Naive thymus-derived CD8-positive, alpha-beta T cell (primary cell): ENCODE results near the gene TUT1. TPM values are rescaled to one million over a fixed set of nuclear protein-coding genes. Genes with fewer than 3 reads are reported as not detected.
"Not testable (repeated sequence)": the region's sequence is repeated elsewhere in the genome, so short reads cannot be mapped to it uniquely, and the experiment has no call there.

Source experiments
- ATAC-seq, 2 donors: fragments of 150-1000 bp; cut with Tn5 transposase in 1 of 2; sonication (Bioruptor Pico), chemical (Tn5 transposase) in 1 of 2; 1 replicate in 1 of 2; 2 replicates in 1 of 2; pipeline ENCODE4 v1.10.0; 2021; ENCODE audit warnings: mild to moderate bottlenecking in 2 of 2, moderate library complexity in 2 of 2
- POLR2A ChIA-PET: fragments of 350-600 bp; sonication (Branson Sonifier 250); formaldehyde crosslinking; loops from one replicate; lab custom pipeline; 2021; ENCODE audit warnings: antibody characterized with exemption; lab: Charles Lee
- DNase-seq, 10 donors: peaks; one replicate each; pipeline versions ENCODE4 v3.0.0 to v3.0.0-alpha.2; 2020 to 2022
- H3K27ac Mint-ChIP-seq, 10 donors: one replicate each; pipeline ENCODE4 v1.8.0; 2020 to 2022; ENCODE audit warnings: mild to moderate bottlenecking in 10 of 10, mixed read lengths in 10 of 10, moderate library complexity in 4 of 10, inconsistent platforms in 1 of 10
- H3K27me3 Mint-ChIP-seq, 5 donors: one replicate each; pipeline ENCODE4 v1.8.0; 2021 to 2022; ENCODE audit warnings: mixed read lengths in 5 of 5
- H3K36me3 Mint-ChIP-seq, 3 donors: one replicate each; pipeline ENCODE4 v1.8.0; 2020 to 2022; ENCODE audit warnings: mixed read lengths in 3 of 3, mild to moderate bottlenecking in 2 of 3, inconsistent platforms in 1 of 3
- H3K4me1 Mint-ChIP-seq, 4 donors: one replicate each; pipeline ENCODE4 v1.8.0; 2021 to 2022; ENCODE audit warnings: mixed read lengths in 4 of 4
- H3K4me3 Mint-ChIP-seq, 10 donors: one replicate each; pipeline ENCODE4 v1.8.0; 2020 to 2022; ENCODE audit warnings: mild to moderate bottlenecking in 10 of 10, mixed read lengths in 10 of 10, moderate library complexity in 6 of 10, inconsistent platforms in 1 of 10
- H3K9me3 Mint-ChIP-seq, 9 donors: one replicate each; pipeline ENCODE4 v1.8.0; 2020 to 2022; ENCODE audit warnings: mixed read lengths in 9 of 9, mild to moderate bottlenecking in 3 of 9, inconsistent platforms in 1 of 9, moderate library complexity in 1 of 9
- polyA plus RNA-seq, 3 donors: library from polyadenylated mRNA; unstranded; fragments of 300-500 nt; fragmentation: Illumina TruSeq; gene quantifications; one replicate each; pipeline ENCODE4 v1.2.3, GENCODE V29; 2021
- total RNA-seq, 8 experiments: library from RNA in 2 of 8; stranded (reverse) in 2 of 8; gene quantifications; one replicate each; pipeline ENCODE4 v1.2.3 and lab custom pipeline; 2021 to 2026

The TUT1 gene
- total and polyA plus RNA-seq, 5 experiments from 2014 or later, result 12.8 to 50.9 (median 24.4) TPM

GRCh38 chr11:62592146-62592815 lies 958 bp upstream of the TUT1 start:
- DNase-seq, result no peak
- Mint-ChIP-seq H3K27ac (peak overlapping the region; percentile 95 to 99 (median 98)), H3K36me3 (peaks cover 4 to 58% (median 19%) of the 10 kb centered on the region in 3 donors), H3K4me1 (peaks cover 15 to 62% (median 54%) of the 10 kb centered on the region in 4 donors), H3K9me3 (no peaks in the 10 kb centered on the region), H3K27me3 (peaks cover 0 to 3% (median 0%) of the 10 kb centered on the region in 5 donors), H3K4me3 (peak overlapping the region; percentile 85 to 97 (median 94))
- no peak for ATAC-seq
- POLR2A ChIA-PET, result interaction anchor here (0.5 to 8.1 kb wide), 50 partner anchors 11 to 1748 kb away, joined by 3 to 251 read pairs (median 10); partner anchors contain the start of genes AHNAK, B3GAT3, BSCL2 and C11orf98

DNA sequence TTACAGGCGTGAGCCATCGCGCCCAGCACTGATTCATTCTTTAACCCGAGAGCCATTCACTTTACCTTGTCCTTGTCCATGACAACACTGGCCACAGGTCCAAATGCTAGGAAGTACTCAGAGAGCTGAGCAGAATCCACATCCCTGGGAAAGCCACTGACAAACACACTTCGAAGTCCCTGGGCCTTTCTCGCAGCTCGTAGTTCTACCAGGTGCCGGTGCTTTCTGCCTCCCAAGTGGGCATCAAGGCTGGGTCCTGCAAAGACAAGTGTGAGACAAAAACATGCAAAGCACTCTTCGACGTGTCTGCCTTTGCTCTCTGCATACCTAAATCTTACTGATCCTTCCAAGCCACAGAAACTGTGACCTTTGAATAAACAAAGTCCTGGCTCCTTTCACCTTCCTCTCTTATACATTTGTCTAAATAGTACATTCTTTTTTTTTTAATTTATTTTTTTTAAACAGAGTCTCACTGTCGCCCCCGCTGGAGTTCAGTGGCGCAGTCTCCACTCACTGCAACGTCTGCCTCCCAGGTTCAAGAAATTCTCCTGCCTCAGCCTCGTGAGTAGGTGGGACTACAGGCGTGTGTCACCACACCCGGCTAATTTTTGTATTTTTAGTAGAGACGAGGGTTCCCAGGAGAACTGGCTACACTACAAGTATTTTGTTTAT lies 2.2 kb downstream of the TUT1 start:
- DNase-seq, result peak in 1 of 10 donors; percentile 13
- no peaks in the 10 kb centered on the region for H3K9me3 Mint-ChIP-seq
- H3K4me3 Mint-ChIP-seq, result peak overlapping the region in 4 of 10 donors; percentile 18 to 96 (median 63)
- POLR2A ChIA-PET, result interaction anchor here (1.1 to 8.1 kb wide), 5 partner anchors 10 to 79 kb away, joined by 3 to 251 read pairs (median 40); partner anchors contain the start of genes C11orf98, CSKMT, EEF1G and EML3
- H3K4me1 Mint-ChIP-seq, result peaks cover 16 to 56% (median 41%) of the 10 kb centered on the region in 4 donors
- H3K27me3 Mint-ChIP-seq, result peaks cover 0 to 3% (median 0%) of the 10 kb centered on the region in 5 donors
- peaks cover 0 to 52% (median 10%) of the 10 kb centered on the region in 3 donors for H3K36me3 Mint-ChIP-seq
- ATAC-seq, result no peak
- peak overlapping the region in 7 of 10 donors; percentile 8 to 99 (median 79) for H3K27ac Mint-ChIP-seq

DNA sequence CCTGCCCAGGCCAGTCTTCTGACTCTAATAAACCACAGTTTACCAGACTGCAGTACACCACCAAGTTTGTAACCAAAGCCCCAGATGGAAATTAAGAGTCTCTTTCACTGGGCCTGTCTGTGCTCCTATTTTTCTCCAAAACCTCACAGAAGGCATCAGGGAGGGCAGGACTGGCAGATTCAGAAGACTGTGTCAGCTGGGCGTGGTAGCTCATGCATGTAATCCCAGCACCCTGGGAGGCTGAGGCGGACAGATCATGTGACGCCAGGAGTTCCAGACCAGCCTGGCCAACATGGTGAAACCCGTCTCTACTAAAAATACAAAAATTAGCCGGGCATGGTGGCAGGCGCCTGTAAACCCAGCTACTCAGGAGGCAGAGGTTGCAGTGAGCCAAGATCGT lies 6.0 kb downstream of the TUT1 start:
- not testable (repeated sequence) for H3K9me3 Mint-ChIP-seq, H3K27me3 Mint-ChIP-seq, H3K4me3 Mint-ChIP-seq, DNase-seq, ATAC-seq
- POLR2A ChIA-PET, result interaction anchor here (0.6 to 8.1 kb wide), 5 partner anchors 11 to 269 kb away, joined by 3 to 40 read pairs (median 3); partner anchors contain the start of genes C11orf98, CSKMT and EEF1G
- Mint-ChIP-seq H3K27ac (peak overlapping the region in 1 of 10 donors; percentile 15), H3K4me1 (peaks cover 4 to 40% (median 10%) of the 10 kb centered on the region in 4 donors), H3K36me3 (peaks cover 0 to 73% (median 10%) of the 10 kb centered on the region in 3 donors)

DNA sequence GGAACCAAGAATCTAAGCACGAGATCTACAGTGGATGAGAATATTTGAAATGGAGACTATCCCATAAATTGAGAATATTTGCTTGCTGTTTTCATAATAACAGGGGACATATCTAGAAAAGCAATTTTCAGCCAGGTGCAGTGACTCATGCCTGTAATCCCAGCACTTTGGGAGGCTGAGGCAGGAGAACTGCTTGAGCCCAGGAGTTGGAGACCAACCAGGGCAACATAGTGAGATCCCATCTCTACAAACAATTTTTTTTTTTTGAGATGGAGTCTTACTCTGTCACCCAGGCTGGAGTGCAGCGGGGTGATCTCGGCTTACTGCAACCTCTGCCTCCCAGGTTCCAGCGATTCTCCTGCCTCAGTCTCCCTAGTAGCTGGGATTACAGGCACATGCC lies 9.6 kb downstream of the TUT1 start:
- not testable (repeated sequence) for ATAC-seq, H3K27ac Mint-ChIP-seq, DNase-seq, H3K27me3 Mint-ChIP-seq, H3K4me3 Mint-ChIP-seq, H3K9me3 Mint-ChIP-seq
- POLR2A ChIA-PET, result interaction anchor here (1.2 kb wide), 1 partner anchor 10 kb away, joined by 4 read pairs; the partner anchor contains the start of gene TUT1
- H3K36me3 Mint-ChIP-seq, result peaks cover 0 to 73% (median 10%) of the 10 kb centered on the region in 3 donors
- peaks cover 0 to 17% (median 5%) of the 10 kb centered on the region in 4 donors for H3K4me1 Mint-ChIP-seq

DNA sequence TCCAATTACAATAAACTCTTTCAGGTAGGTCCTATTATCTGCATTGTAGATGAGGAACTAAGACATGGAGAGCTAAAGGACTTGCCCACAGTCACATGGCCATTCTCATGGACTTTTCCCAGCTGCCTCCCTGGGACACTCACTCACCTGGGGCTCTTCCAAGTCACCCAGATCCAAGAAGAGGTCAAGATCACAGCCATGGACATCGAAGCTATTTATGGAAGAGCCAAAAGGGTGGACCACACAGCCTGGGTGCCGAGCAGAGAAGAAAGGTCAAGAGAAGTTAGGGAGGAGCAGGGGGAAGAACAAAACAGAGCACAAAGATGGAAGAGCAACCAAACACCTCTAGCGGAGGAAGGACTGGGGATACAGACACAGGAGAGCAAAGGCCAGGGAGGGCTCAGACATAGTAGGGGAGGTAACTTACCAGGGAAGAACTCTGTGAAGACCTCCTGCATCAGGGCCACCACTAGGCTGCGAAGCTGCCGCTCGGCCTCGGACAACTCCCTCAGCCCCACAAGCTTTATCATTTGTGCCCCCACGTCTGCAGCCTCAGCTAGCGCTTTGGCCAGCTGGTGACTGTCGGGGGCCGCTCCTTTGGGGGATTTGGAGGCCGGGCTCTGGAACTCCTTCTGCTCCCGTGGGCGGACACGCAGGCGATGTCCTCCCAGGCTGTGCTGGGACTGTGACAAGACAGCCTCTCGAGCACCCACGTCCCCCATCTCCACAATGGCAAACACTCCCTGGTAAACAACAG lies 10.2 kb downstream of the TUT1 start:
- POLR2A ChIA-PET, result interaction anchor here (0.9 to 1.3 kb wide), 3 partner anchors 10 to 84 kb away, joined by 3 to 4 read pairs (median 3); partner anchors contain the start of genes C11orf98, CSKMT and TUT1
- no peaks in the 10 kb centered on the region for H3K9me3 Mint-ChIP-seq

DNA sequence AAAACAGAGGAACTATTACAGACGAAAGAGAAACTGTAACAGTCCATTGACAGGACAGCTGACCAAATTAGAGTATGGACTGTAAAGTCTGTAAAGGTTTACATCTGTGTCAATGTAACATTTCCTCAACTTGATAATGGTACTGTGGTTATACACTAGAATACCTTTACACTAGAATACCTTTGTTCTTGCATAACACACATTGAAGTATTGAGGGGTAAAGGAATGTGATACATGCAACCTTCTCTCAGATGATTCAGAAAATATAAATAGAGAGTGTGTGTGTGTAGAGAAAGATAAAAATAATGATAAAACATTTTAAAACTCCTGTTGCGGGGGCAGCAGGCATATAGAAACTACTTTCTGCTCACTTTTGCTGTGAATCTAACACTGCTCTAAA lies 12.1 kb downstream of the TUT1 start:
- POLR2A ChIA-PET, result interaction anchor here (7.5 kb wide), 1 partner anchor 12 kb away, joined by 104 read pairs; the partner anchor contains the start of gene TUT1
- no peak overlapping the region for H3K4me3 Mint-ChIP-seq
- peaks cover 11 to 23% (median 18%) of the 10 kb centered on the region in 4 donors for H3K4me1 Mint-ChIP-seq

More for the DNA sequence above, 10.2 kb downstream of the TUT1 start:
- ATAC-seq (no peak), DNase-seq (no peak)
- Mint-ChIP-seq H3K27me3 (no peaks in the 10 kb centered on the region), H3K36me3 (peaks cover 0 to 75% (median 8%) of the 10 kb centered on the region in 3 donors), H3K27ac (peak overlapping the region in 5 of 10 donors; percentile 4 to 61 (median 51)), H3K4me1 (peaks cover 0 to 16% (median 5%) of the 10 kb centered on the region in 4 donors), H3K4me3 (no peak overlapping the region)

DNA sequence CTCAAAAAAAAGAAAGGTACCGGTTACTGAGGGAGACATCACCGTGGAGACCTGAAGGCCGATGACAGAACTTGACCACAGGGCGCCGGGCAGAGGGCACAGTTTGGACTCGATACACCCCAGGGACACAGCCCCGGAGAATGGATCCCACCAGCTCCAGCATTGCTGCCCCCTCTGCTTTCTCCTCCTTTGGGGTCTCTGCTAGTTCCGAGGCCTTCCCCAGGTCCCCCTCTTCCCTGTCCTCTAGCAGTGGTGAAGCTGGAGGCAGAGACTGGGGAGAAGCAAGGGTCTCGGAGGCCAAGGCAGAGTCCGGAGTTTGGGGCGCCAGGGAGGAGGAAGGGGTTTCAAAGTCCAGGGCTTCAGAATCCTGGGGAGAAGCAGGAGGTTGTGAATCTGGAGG lies 12.8 kb downstream of the TUT1 start:
- peaks cover 0 to 59% (median 5%) of the 10 kb centered on the region in 3 donors for H3K36me3 Mint-ChIP-seq
- H3K9me3 Mint-ChIP-seq, result no peaks in the 10 kb centered on the region
- no peaks in the 10 kb centered on the region for H3K27me3 Mint-ChIP-seq
- no peak overlapping the region for H3K4me3 Mint-ChIP-seq
- POLR2A ChIA-PET, result interaction anchor here (0.7 to 7.5 kb wide), 2 partner anchors 13 to 72 kb away, joined by 7 to 104 read pairs; partner anchors contain the start of gene TUT1
- peak overlapping the region in 2 of 10 donors; percentile 28 to 52 for H3K27ac Mint-ChIP-seq
- DNase-seq, result no peak
- H3K4me1 Mint-ChIP-seq, result peaks cover 16 to 25% (median 20%) of the 10 kb centered on the region in 4 donors
- ATAC-seq, result no peak

More for the DNA sequence above, 12.1 kb downstream of the TUT1 start:
- no peak overlapping the region for H3K27ac Mint-ChIP-seq
- ATAC-seq, result no peak
- no peaks in the 10 kb centered on the region for H3K27me3 Mint-ChIP-seq
- H3K36me3 Mint-ChIP-seq, result peaks cover 0 to 64% (median 5%) of the 10 kb centered on the region in 3 donors
- H3K9me3 Mint-ChIP-seq, result no peaks in the 10 kb centered on the region
- DNase-seq, result no peak

DNA sequence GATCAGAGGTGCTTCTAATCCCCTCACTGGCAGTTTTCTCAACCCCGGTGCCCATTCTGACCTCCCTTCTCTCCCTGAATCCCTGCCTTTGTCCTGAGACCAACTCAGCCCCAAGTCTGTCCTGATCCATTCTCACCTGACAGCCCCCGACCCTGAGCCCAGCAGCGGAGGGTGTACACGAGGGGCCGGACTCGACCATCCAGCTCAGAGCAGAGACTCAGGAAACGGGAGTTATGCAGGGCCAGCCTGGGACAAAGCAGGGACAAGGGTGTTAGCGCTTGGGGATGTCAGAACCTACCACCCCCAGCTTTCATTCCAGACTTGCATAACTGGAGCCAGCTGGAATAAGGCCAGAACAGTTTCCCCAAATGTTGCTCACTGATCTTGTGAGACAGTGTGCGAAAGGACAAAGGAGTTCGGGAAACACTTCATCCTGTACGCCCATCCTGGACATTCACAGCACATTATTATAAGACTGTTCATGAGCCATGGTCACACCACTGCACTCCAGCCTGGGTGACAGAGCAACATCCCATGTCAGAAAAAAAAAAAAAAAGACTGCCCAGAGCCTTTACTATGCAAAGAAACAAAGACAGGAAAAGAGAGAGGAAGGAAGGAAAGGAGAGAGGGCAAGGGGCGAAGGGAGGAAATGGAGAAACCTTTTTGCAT lies 14.1 kb downstream of the TUT1 start:
- Mint-ChIP-seq H3K9me3 (no peaks in the 10 kb centered on the region), H3K36me3 (peaks cover 0 to 58% (median 5%) of the 10 kb centered on the region in 3 donors), H3K27ac (peak overlapping the region in 6 of 10 donors; percentile 26 to 81 (median 40)), H3K4me3 (no peak overlapping the region), H3K27me3 (no peaks in the 10 kb centered on the region), H3K4me1 (peaks cover 28 to 38% (median 30%) of the 10 kb centered on the region in 4 donors)
- POLR2A ChIA-PET, result interaction anchor here (0.5 to 7.5 kb wide), 6 partner anchors 15 to 209 kb away, joined by 3 to 104 read pairs (median 4); partner anchors contain the start of gene TUT1
- ATAC-seq (no peak), DNase-seq (no peak)

GRCh38 chr11:62575837-62576236 lies 15.5 kb downstream of the TUT1 start:
- Mint-ChIP-seq H3K27me3 (no peaks in the 10 kb centered on the region), H3K4me3 (peak overlapping the region in 9 of 10 donors; percentile 11 to 97 (median 69)), H3K9me3 (no peaks in the 10 kb centered on the region), H3K36me3 (peaks cover 0 to 60% (median 9%) of the 10 kb centered on the region in 3 donors), H3K4me1 (peaks cover 37 to 47% (median 40%) of the 10 kb centered on the region in 4 donors), H3K27ac (peak overlapping the region in 7 of 10 donors; percentile 57 to 99 (median 79))
- ATAC-seq (no peak), DNase-seq (no peak)
- POLR2A ChIA-PET, result interaction anchor here (2.8 to 7.5 kb wide), 2 partner anchors 10 to 16 kb away, joined by 40 to 104 read pairs; partner anchors contain the start of gene TUT1

DNA sequence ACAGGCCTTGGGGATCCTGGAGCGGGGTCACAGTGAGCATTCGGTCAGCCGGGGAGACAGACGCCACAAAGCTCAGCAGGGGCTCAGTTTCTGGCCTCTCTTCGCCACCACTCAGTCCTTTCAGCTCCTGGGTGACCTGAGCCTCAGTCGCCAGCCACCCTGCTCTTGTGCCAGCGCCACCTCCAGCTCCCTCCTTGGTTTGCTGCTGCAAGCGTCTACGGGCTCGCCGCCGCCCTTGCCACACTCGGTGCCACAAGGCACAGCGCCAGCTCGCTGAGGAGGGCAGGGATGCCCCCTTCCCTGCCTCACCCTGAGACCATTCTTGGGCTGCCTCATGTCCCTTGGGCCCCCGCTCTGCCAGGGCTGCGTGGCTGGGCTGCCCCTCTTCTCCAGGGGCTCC lies 16.2 kb downstream of the TUT1 start:
- Mint-ChIP-seq H3K27me3 (no peaks in the 10 kb centered on the region), H3K9me3 (no peaks in the 10 kb centered on the region), H3K4me3 (peak overlapping the region in 9 of 10 donors; percentile 93 to 99 (median 97)), H3K4me1 (peaks cover 39 to 51% (median 46%) of the 10 kb centered on the region in 4 donors), H3K36me3 (peaks cover 0 to 62% (median 10%) of the 10 kb centered on the region in 3 donors), H3K27ac (peak overlapping the region in 9 of 10 donors; percentile 90 to 99 (median 98))
- no peak for ATAC-seq
- no peak for DNase-seq
- POLR2A ChIA-PET, result interaction anchor here (0.6 to 7.5 kb wide), 13 partner anchors 11 to 265 kb away, joined by 3 to 104 read pairs (median 9); partner anchors contain the start of genes C11orf98, CSKMT, HNRNPUL2 and LBHD1
